PC-9 (cell line): ENCODE data around the gene TMEM132D. TPM values are rescaled to one million over a fixed set of nuclear protein-coding genes. Genes with fewer than 3 reads are reported as not detected.

ENCODE experiments used
- BruUV-seq: library from RNA; stranded (reverse); fragments of 400-500 nt; replicated peaks from 2 replicates; lab custom pipeline; 2021; lab: Mats Ljungman, UMichigan
- CTCF ChIA-PET: fragments of 300-600 bp; sonication (Branson Sonifier 250); formaldehyde crosslinking; loops from one replicate; lab custom pipeline; 2022; ENCODE audit warnings: antibody characterized with exemption; lab: Charles Lee
- POLR2A ChIA-PET: fragments of 300-600 bp; sonication (Branson Sonifier 250); formaldehyde crosslinking; loops from one replicate; lab custom pipeline; 2022; ENCODE audit warnings: antibody characterized with exemption; ENCODE audit not compliant: unreplicated experiment; lab: Charles Lee
- DNase-seq, 2 experiments: peaks; one replicate each; pipeline versions ENCODE4 v3.0.0 to v3.0.0-alpha.2; 2015 to 2022; ENCODE audit warnings: mixed read lengths in 1 of 2
- H2AFZ ChIP-seq: fragments of 200-600 bp; sonication (generic); 2 replicates; pipeline ENCODE4 v1.8.1; 2017; ENCODE audit warnings: antibody characterized with exemption
- H3F3A ChIP-seq: fragments of 200-600 bp; sonication (generic); 2 replicates; pipeline ENCODE4 v1.8.1; 2017; ENCODE audit warnings: antibody characterized with exemption, mild to moderate bottlenecking, low read depth; ENCODE audit not compliant: insufficient read depth
- H3K27ac ChIP-seq: fragments of 200-600 bp; sonication (generic); 2 replicates; pipeline ENCODE4 v1.6.1; 2016; ENCODE audit warnings: mixed run types
- H3K27me3 ChIP-seq: fragments of 200-600 bp; sonication (generic); 2 replicates; pipeline ENCODE4 v1.6.1; 2016; ENCODE audit warnings: low read depth, mixed run types; ENCODE audit not compliant: insufficient read depth
- H3K36me3 ChIP-seq: fragments of 200-600 bp; sonication (generic); 2 replicates; pipeline ENCODE4 v1.6.1; 2016; ENCODE audit warnings: low read depth, mixed run types
- H3K4me1 ChIP-seq: fragments of 200-600 bp; sonication (generic); replicated peaks from 2 replicates; pipeline ENCODE4 v1.6.1; 2016; ENCODE audit warnings: mixed run types; ENCODE audit not compliant: insufficient read depth
- H3K4me2 ChIP-seq: fragments of 200-600 bp; sonication (generic); 2 replicates; pipeline ENCODE4 v1.6.1; 2017; ENCODE audit warnings: mixed run types
- H3K4me3 ChIP-seq: fragments of 200-600 bp; sonication (generic); 2 replicates; pipeline ENCODE4 v1.6.1; 2016; ENCODE audit warnings: mixed run types
- H3K79me2 ChIP-seq: fragments of 200-600 bp; sonication (generic); 2 replicates; pipeline ENCODE4 v1.6.1; 2017; ENCODE audit warnings: low read depth, mixed run types
- H3K9me2 ChIP-seq: fragments of 200-600 bp; sonication (generic); 2 replicates; pipeline ENCODE4 v1.8.1; 2017; ENCODE audit warnings: mild to moderate bottlenecking; ENCODE audit not compliant: insufficient read depth
- H3K9me3 ChIP-seq: fragments of 200-600 bp; sonication (generic); 2 replicates; pipeline ENCODE4 v1.8.1; 2016; ENCODE audit warnings: low read depth; ENCODE audit not compliant: insufficient read depth
- H4K20me1 ChIP-seq: fragments of 200-600 bp; sonication (generic); 2 replicates; pipeline ENCODE4 v1.8.1; 2017; ENCODE audit not compliant: insufficient read depth
- EZH2 ChIP-seq: fragments of 200-600 bp; sonication (generic); IDR thresholded peaks from 2 replicates; pipeline ENCODE4 v1.8.0; 2017; ENCODE audit warnings: antibody characterized with exemption, low read depth
- intact Hi-C: fragments of 100-400 bp; cut with micrococcal nuclease; formaldehyde crosslinking; loops from one replicate; pipeline ENCODE4 v1.10.0; 2022; ENCODE audit not compliant: unreplicated experiment
- total RNA-seq: library from RNA; stranded (reverse); gene quantifications from 2 replicates; pipeline ENCODE4 v1.2.3, GENCODE V29; 2021
- TF ChIP-seq, protein P1 (sequence below): fragments of 200-600 bp; sonication (generic); conservative IDR thresholded peaks from 2 replicates; pipeline ENCODE4 v1.6.1; 2017; ENCODE audit warnings: mixed run types, antibody characterized with exemption, mild to moderate bottlenecking, moderate library complexity

Gene TMEM132D
- total RNA-seq, 1 experiment from 2014 or later: not detected

DNA sequence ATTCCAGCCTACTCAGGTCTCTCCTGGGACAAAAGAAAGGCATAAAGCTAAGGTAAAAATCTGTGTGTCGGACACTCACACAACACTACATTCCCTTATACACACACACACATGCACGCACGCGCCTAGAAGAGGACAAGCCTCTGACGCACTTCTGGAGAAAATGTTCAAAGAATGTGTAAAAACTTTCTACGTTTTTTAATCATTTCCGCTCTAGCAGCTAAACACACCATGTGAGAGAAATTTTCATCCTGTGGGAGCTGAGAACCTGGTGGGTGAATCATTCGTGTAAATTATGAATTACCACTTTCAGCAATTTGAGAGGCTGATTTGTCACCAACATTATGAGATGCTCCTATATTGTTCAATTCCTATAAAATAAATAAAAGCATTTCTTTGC, 494.5 kb downstream of the TMEM132D start:
- Histone ChIP-seq H3K27me3 (peaks cover 13% of the 10 kb centered on the region; the same call in 1 of the 2 replicates), H3K36me3 (no peaks in the 10 kb centered on the region), H3K9me2 (no peaks in the 10 kb centered on the region), H2AFZ (no peak overlapping the region), H3K9me3 (no peaks in the 10 kb centered on the region), H3K79me2 (no peaks in the 10 kb centered on the region), H3K4me3 (no peak overlapping the region), H4K20me1 (no peaks in the 10 kb centered on the region), H3K4me1 (no peaks in the 10 kb centered on the region), H3K4me2 (no peak overlapping the region), H3F3A (no peaks in the 10 kb centered on the region), H3K27ac (no peak overlapping the region)
- CTCF ChIA-PET: no interaction called here
- intact Hi-C loops: no loop called here
- TF ChIP-seq EZH2: no peak
- TF ChIP-seq, protein P1, sequence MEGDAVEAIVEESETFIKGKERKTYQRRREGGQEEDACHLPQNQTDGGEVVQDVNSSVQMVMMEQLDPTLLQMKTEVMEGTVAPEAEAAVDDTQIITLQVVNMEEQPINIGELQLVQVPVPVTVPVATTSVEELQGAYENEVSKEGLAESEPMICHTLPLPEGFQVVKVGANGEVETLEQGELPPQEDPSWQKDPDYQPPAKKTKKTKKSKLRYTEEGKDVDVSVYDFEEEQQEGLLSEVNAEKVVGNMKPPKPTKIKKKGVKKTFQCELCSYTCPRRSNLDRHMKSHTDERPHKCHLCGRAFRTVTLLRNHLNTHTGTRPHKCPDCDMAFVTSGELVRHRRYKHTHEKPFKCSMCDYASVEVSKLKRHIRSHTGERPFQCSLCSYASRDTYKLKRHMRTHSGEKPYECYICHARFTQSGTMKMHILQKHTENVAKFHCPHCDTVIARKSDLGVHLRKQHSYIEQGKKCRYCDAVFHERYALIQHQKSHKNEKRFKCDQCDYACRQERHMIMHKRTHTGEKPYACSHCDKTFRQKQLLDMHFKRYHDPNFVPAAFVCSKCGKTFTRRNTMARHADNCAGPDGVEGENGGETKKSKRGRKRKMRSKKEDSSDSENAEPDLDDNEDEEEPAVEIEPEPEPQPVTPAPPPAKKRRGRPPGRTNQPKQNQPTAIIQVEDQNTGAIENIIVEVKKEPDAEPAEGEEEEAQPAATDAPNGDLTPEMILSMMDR: no peak
- DNase-seq: no peak
- no TSS peak for BruUV-seq
- POLR2A ChIA-PET: no interaction called here

DNA sequence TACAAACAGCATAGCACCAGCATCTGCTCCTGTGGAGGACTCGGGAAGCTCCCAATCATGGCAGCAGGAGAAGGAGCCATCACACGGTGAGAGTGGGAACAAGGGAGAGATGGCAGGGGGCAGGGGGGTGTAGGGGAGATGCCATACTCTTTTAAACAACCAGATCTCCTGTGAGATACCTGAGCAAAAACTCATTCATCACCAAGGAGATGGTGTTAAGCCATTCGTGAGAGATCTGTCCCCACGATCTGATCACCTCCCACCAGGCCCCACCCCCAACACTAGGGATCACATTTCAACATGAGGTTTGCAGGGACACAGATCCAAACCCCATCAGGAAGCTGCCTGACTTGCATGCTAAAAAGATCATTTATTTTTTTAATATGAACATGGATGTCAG, 499.3 kb downstream of the TMEM132D start:
- no peak overlapping the region for H3K4me3 ChIP-seq
- no peaks in the 10 kb centered on the region for H3K9me2 ChIP-seq
- no peaks in the 10 kb centered on the region for H3F3A ChIP-seq
- no peaks in the 10 kb centered on the region for H3K4me1 ChIP-seq
- H3K36me3 ChIP-seq: no peaks in the 10 kb centered on the region
- H3K79me2 ChIP-seq: no peaks in the 10 kb centered on the region
- ChIA-PET POLR2A (no interaction called here), CTCF (no interaction called here)
- H3K4me2 ChIP-seq: no peak overlapping the region
- no TSS peak for BruUV-seq
- peaks cover 16% of the 10 kb centered on the region for H3K27me3 ChIP-seq
- no peak overlapping the region for H3K27ac ChIP-seq
- no peaks in the 10 kb centered on the region for H3K9me3 ChIP-seq
- intact Hi-C loops: no loop called here
- no peak for DNase-seq
- no peak overlapping the region for H2AFZ ChIP-seq
- no peak for TF ChIP-seq EZH2
- TF ChIP-seq, protein P1: no peak
- no peaks in the 10 kb centered on the region for H4K20me1 ChIP-seq

DNA sequence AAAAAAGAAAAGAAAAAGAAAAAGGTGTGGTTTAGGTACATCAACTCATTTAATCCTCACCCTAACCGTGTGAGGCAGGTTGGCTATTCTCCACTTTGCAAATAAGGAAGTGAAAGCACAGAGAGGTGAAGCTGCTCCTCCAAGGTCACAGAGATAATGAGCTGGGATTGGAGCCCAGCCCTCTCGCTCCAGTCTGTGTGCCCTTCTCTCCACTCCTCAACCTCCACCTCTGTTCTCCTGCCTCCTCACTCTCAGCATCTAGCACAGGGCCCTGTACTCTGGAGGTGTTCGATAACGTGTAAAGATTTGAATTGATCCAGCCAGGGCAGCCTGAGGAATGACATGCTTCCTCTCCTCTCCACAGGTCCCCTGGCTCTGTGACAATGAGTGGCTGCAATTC, 502.3 kb downstream of the TMEM132D start:
- peaks cover 10% of the 10 kb centered on the region for H3K27me3 ChIP-seq
- H3K79me2 ChIP-seq: no peaks in the 10 kb centered on the region
- no peaks in the 10 kb centered on the region for H3F3A ChIP-seq
- no peaks in the 10 kb centered on the region for H3K9me2 ChIP-seq
- TF ChIP-seq, protein P1: no peak
- no peak for TF ChIP-seq EZH2
- ChIA-PET CTCF (no interaction called here), POLR2A (no interaction called here)
- H3K9me3 ChIP-seq: no peaks in the 10 kb centered on the region
- no peak overlapping the region for H3K4me2 ChIP-seq
- no peaks in the 10 kb centered on the region for H4K20me1 ChIP-seq
- H3K36me3 ChIP-seq: no peaks in the 10 kb centered on the region
- intact Hi-C loops: no loop called here
- DNase-seq: no peak
- H3K4me3 ChIP-seq: no peak overlapping the region
- no peak overlapping the region for H3K27ac ChIP-seq
- H3K4me1 ChIP-seq: no peaks in the 10 kb centered on the region
- no TSS peak for BruUV-seq
- no peak overlapping the region for H2AFZ ChIP-seq
